ENCODE results near the gene LMO7.

The LMO7 gene

DNA sequence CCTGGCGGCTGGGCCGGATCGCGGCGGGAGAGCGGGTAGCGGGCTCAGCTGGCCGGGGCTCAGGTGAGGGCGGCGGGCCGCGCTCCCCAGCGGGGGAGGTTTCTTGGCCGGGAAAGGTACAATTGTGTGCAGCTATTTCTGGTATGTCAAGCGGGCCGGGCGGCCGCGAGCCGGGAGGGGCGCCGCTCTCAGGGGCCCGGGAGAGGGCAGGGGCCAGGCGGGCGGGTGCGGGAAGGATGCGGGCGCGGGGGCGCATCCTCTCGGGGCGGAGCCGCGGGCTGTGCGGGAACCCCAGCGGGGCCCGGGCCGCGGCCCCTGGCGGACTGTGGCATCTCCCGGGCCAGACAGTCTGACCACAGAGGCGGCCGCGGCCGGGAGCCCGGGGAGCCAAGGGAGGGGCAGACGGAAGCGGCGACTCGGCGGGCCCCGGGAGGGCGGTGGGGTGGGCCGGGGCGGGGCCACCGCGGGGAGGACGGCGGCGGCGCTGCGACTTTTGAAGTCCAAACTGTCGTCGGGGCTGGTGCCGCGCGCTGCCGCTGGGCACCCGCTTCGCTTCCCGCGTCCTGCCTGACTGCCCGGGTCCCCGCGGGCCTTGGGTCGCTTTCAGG is at the start of gene LMO7:
Gene LMO7 (plus strand): TSS at position 503 of the 608 bp plus-strand sequence. CDS start 328 bp downstream, outside the sequence.
- peak; percentile 48 for DNase-seq

GRCh38 chr13:75587679-75588078 is 48.5 kb upstream of the LMO7 start:
- DNase-seq: peak; percentile 8

- no peak for DNase-seq
Observed at GRCh38 chr13:75596657-75597182, 39.4 kb upstream of the LMO7 start.

- DNase-seq: no peak
Observed at GRCh38 chr13:75600371-75600770, 35.8 kb upstream of the LMO7 start.

DNA sequence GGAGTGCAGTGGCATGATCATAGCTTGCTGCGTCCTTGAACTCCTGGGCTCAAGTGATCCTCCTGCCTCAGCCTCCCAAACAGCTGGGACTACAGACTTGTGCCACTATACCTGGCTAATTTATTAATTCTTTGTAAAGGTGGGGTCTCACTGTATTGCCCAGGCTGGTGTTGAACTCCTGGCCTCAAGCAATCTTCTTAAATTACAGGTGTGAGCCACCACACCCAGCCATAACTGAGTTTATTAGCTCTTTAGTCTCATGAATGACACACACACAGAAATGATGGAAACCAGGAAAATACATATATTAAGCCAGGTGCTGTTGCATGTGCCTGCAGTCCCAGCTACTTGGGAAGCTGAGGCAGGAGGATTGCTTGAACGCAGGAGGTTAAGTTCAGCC is 33.1 kb upstream of the LMO7 start:
- no peak for DNase-seq

GRCh38 chr13:75607447-75607846 is 28.7 kb upstream of the LMO7 start:
- DNase-seq: no peak

GRCh38 chr13:75610466-75610865 is 25.7 kb upstream of the LMO7 start:
- DNase-seq: no peak

GRCh38 chr13:75612354-75612753 is 23.8 kb upstream of the LMO7 start:
- DNase-seq: no peak

DNA sequence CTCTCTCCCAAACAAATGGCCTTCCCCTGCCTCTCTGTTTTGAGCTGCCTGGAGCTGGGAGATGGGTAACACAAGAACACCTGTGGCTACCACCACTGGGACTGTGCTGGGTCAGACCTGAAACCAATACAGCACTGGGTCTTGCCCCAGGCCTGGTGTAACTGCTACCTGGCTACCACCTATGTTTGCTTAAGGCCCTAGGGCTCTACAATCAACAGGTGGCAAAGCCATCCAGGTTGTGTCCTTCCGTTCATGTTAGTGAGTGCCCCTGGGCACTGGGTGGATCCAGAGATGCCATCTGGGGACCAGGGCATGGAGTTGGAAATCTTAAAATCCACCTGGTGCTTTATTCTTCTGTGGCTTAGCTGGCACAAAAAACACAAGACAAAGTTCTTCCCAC is 18.9 kb upstream of the LMO7 start:
- DNase-seq: no peak

DNA sequence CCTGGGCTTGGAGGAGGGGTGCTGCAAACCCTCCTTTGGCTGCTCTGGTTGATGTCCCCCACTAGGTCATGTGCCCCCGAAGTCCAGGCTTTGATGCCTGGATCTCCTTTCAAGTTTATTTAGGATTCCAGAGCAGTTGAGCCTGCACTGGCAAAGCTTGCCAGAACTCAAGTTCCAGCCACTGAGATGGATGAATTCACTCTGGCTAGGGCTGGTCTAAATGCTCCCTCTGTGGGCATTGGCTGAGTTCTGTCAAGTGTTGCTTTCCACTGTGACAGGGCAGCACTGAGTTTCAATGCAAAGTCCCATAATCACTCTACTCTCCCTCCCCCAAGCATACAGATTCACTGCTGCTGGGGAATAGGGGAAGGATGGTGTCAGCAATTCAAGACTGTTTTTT is 17.8 kb upstream of the LMO7 start:
- DNase-seq: no peak

DNA sequence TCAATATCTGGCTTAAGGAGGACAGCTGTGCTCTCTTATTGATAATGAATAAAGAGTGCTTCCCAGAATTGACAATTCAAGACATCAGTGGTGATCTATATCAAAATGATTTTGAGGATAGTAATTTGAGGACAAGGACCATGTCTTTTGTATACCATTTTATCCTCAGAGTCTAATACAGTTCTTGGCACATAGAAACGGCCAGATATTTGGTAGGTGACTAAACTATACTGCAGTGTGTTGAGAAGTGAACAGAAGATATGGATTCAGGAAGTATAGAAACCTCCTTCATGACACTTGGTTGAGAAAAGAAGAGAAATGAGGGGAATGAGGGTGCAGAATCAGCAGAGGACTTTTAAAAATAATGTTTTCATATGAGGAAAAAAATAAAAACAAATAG is 16.1 kb upstream of the LMO7 start:
- no peak for DNase-seq

GRCh38 chr13:75621147-75621546 is 15.0 kb upstream of the LMO7 start:
- DNase-seq: no peak

DNA sequence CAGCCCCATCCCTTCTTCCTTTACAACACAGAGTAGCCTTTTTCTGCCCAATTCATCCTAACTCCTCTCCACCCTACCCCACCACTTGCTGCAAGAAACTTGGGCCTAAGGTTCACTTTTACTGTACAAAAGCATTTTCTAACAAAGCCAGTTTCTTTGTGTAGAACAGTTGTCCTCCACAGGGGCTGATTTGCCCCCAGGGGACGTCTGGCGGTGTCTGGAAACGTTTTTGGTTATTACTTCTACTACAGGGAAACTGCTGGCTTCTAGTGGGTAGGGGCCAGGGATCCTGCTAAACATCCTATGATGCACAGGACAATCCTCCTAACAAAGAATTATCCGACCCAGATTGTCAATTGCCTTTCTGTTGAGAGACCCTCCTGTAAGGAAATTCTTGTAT is 7.3 kb upstream of the LMO7 start:
- no peak for DNase-seq

GRCh38 chr13:75633285-75633684 is 2.8 kb upstream of the LMO7 start:
- DNase-seq: no peak

- DNase-seq: no peak
Observed at GRCh38 chr13:75635101-75635827, 866 bp upstream of the LMO7 start.

DNA sequence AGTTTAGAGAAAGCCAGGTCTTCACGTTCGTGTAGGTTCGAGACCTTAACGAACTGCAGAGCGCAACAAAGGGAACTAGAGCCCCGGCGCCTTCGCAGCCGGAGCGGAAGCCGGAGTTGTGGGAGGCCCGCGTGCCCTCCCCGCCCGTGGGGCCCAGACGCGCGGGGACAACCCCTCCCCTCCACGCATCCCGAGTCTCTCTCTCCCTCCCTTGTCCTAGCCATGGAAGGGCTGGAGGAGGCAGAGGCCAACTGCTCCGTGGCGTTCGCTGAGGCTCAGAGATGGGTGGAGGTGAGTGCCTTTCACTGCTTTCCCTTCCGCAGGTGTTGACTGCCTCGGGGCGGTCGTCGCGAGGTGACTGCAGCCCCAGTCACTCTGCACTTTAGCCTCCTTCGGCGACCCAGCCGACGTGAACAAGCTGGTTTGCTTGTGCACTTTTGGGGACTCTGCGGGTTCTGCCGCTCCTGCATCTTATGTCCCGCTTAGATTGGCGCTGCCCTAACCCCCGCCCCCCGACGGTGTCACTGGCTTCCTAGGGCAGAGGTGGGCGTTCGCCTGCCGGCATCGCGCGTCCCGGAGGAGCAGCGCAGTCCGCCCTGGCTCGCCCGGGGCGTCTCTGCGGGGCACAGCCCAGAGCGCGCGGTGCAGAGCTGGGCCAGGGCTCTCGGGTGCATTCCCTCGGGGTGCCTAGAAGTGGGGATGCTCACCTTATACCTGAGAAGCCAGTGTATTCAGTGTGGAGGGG is 478 bp downstream of the LMO7 start:
- DNase-seq: peak; percentile 48

DNA sequence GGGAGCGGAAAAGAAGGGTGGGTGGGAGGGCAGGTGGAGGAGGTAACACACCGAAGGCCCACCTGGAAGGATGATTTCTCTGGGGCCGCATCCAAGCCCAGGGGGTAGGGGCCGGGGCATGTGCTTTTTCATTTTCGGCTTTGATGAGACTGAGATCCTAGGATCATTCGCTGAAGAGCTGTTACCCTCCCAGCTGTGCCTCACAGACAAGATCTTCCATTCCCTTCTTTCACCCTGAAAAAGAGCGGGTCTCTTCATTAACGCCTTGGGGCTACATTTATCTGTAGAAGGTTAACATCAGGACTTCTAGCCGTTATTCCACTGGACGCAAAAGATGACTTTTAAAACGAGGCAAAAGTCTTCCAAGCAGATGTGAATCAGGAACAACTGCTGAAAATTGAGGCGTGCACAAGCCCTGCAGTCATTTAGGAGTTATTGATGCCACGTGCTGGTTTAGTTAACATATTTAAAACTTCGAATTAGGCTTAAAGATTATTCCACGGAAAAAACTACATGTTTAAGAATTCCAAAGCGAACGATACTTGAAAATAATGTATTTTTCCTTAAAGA is 1.1 kb downstream of the LMO7 start:
- DNase-seq: no peak

GRCh38 chr13:75639454-75639853 is 3.3 kb downstream of the LMO7 start:
- DNase-seq: no peak

DNA sequence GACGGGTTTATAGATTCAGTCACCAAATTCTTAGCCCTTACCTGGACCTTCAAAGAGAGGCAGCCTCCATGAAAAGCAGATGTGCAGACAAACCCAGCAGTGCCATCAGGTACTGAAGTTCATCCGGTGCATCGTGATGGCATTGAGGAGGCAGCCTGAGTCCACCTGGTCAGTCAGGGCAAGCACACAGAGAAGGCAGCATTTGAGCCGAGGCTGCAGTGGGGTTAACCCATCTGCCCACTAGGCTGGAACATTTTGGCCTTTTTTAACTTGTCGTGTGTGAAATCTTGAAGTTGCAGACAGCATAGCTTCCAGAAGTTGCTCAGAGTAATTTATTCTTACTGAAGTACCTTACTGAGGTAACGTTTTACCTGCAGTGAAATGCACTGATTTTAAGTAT is 4.9 kb downstream of the LMO7 start:
- DNase-seq: no peak

- DNase-seq: no peak
Observed at GRCh38 chr13:75643182-75643581, 7.1 kb downstream of the LMO7 start.

DNA sequence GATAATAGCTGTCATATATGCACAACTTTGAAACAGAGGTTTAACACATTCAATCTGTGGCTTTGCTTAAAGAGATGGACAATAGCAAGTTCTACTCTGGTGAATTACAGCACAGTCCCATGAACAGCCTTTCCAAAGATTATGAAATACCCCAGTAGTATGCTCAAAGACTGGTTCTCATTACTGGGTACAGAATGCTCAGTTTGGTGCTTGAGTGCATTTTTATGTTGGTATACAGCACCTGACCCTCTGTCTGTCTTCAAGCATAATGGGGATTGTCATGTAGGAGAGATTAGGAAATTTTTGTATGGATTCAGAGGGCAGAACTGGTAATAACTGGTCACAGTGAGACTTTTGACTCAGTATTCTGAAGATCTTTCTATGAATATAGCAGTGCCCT is 7.6 kb downstream of the LMO7 start:
- no peak for DNase-seq

DNA sequence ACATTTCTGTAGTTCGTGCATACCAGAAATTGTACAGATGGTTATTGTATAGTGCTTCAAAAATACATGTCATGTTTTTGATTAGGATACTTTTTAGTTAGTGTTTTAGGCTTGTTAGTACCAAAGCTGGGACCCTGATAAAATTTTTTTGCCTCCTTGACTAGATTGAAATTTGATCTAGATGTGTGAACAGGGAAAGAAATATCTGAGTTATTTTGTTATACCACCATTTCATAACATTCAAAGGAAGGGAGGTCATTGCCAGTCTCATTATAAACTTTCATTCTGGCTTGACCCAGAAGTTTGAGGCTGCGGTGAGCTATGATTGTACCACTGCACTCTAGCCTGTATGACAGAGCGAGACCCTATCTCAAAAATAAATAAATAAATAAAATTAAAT is 9.0 kb downstream of the LMO7 start:
- DNase-seq: no peak

GRCh38 chr13:75647126-75647784 is 11.1 kb downstream of the LMO7 start:
- no peak for DNase-seq
